ENCODE measurements around the gene P2RX7.
"Not testable (repeated sequence)": the region's sequence is repeated elsewhere in the genome, so short reads cannot be mapped to it uniquely, and the experiment has no call there.

Gene P2RX7

DNA sequence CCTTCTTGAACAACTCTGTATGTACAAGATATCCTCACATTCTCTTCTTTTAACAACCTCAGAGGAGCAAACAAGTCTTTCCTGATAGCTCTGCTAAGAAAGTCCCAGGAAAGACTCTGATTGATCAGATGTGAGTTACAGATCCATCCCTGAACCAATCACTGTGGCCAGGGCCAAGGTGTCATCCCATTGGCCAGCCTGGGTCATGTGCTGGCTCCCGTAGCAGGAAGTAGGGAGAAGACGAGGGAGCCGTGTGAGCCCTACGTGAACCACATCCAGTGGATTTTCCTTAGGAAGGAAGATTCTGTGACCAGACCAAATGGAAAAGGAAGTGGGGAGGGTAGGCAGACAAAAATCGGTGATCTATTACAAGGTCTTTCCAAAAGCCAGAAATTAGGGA is 5.6 kb downstream of the P2RX7 start:
- no peak for DNase-seq

DNA sequence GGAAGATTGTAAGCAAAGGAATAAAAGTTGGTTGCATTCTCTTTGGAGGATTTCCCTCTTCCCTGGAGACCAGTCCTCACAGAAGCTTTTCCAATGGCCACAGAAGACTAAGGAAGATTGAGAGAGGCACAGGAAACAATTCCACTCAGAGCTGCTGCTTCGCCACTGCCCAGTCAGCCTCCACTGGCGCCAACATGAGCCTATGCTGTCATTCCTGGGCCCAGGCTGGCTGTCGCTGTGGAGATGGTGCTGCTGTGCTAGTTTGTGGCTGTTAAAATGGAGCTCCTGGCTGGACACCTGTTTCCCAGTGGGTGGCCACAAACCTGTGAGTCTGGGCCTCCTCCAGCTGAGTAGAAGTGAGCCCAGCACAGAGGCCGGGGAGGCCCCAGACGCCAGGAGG is 6.6 kb downstream of the P2RX7 start:
- DNase-seq = no peak

DNA sequence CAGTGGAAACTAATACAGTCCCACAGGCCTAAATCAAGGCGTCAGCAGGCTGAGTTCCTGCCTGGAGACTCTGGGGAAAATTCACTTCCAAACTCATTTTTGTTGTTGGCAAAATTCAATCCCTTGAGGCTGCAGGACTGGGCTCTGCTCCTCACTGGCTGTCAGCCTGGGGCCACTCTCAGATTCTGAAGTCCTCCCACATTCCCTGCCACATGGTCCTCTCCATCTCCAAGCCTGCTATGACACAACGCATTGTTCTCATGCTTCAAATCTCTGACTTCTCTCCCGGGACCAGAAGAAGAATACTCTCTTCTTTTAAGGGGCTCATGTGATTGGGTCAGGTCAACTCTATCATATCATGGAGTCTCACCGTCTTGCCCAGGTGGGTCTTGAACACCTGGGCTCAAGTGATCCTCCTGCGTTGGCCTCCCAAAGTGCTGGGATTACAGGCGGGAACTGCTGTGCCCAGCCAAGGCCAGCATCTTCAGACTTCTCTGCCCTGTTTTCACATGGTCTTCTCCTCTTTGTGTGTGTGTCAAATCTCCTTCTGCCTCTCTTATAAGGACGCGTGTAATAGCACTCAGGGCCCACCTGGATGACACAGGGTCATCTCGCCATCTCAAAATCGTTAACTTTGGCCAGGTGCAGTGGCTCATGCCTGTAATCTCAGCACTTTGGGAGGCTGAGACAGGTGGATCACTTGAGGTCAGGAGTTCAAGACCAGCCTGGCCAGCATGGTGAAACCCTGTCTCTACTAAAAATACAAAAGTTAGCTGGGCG is 9.7 kb downstream of the P2RX7 start:
- DNase-seq = no peak

DNA sequence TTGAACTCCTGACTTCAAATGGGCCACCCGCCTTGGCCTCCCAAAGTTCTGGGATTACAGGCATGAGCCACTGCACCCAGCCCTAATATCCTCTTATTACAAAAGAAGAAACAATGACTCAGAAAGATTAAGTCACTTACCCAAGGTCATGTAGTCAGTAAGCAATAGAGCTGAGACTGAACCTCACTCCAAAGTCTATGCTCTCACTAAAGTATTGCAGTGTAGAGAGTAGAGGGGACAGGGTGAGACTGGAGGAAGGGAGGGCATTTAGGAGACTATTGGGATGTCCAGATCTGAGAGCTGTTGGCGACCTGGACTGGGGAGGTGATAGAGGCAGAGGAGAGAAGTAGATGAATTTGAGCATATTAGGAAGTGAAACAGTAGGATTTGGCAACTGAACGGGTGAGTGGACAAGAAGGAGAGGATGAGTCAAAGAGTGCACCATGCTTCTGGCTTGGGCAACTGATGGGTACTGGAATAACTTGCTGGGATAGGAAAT is 11.8 kb downstream of the P2RX7 start:
- DNase-seq = no peak

DNA sequence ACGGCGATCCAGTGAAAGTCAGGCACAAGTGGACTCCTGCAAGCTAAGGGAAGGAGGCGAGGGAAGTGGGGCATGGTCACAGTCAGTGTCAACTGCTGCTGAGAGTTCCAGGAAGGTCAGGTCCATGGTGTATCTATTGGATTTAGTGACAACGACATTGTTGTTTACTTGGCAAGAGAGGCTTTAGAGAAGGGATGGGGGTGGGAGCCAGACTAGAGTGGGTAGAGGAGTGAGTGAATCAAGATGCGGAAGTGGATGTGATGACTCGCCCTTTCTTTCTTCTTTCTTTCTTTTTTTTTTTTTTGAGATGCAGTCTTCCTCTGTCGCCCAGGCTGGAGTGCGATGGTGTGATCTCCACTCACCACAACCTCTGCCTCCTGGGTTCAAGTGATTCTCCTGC is 12.5 kb downstream of the P2RX7 start:
- no peak for DNase-seq

DNA sequence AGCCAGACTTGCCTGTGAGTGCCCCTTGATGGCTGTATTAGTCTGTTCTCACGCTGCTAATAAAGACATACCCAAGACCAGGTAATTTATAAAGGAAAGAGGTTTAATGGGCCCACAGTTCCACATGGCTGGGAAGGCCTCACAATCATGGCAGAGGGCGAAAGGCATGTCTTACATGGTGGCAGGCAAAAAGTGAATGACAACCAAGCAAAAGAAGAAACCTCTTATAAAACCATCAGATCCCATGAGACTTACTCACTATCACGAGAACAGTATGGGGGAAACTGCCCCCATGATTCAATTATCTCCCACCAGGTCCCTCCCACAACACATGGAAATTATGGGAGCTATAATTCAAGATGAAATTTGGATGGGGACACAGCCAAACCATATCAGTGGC is 16.6 kb downstream of the P2RX7 start:
- not testable (repeated sequence) for DNase-seq

DNA sequence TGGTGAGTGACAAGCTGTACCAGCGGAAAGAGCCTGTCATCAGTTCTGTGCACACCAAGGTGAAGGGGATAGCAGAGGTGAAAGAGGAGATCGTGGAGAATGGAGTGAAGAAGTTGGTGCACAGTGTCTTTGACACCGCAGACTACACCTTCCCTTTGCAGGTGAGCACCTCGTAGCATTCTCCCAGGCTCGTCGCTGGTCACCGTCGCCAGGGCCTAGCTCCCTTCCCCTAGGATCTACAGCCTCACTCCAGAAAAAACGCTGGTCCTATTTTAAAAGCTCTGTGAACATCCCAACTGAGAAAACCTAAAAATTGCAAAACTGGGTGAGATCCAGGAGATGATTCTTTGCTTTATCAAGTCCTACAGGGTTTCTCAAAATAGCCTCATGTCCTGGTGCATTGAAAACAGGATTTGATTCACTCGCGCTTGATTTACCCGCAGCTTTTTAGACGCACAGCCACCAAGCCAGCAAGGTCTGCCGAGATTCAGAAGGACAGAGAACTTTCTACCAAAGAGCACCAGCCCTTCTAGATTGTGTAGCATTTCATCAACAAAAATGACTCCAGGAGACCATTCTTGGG is 22.2 kb downstream of the P2RX7 start:
- no peak for DNase-seq

DNA sequence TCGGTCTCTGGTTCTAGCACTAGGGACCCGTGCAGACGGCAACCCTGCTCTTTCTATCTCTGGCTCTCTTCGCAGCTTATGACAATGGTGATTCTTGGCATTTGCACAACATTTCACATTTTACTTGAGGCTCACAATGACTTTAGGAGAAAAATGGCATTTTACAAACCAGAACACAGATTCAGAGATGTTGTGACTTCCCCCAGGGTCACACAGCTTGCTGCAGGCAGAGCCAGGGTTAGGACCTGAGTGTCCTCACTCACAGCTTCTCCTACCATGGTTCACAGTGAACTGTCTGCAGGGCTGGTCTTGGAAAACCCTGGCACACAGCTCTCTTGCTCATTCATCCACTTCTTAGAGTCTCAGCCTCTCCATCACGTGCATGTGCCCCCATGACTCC is 23.7 kb downstream of the P2RX7 start:
- no peak for DNase-seq

DNA sequence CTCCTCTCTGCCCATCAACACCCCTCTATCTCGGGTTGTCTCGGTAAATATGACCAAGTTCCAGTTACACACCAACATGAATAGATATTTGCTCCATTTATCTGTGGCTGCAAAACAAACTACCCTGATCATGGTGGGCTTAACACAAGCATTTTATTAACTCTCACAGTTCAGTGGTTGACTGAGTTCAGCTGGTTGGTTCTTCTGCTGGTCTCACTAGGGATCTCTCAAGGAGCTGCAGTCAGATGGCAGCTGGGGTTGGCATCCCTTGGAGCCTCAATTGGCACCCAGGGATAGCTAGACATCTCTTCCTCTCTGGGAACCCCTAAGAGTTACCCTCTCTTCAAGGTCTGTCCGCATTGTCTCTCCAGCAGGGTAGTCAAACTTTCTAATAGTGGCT is 25.4 kb downstream of the P2RX7 start:
- DNase-seq = no peak

DNA sequence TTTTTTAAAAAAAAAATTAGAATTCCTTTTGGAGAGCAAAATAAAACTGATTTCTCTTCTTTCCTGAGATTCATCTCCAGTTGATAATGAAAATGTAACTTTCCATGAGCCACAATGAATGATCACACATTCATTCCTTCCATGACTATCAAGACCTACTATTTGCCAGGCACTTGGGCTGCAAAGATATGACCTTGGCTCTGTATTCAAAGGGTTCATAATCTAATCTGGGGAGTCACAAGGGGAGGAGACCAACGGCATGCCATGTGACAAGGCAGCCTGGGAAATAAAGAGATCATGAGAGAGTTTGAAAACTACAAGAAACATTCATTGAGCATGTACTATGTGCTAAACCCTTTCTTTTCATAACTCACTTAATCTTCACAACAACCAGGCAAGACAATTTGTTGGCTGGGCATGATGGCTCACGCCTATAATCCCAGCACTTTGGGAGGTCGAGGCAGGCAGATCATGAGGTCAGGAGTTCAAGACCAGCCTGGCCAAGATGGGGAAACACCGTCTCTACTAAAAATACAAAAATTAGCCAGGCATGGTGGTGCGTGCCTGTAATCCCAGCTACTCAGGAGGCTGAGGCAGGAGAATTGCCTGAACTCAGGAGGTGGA is 26.2 kb downstream of the P2RX7 start:
- not testable (repeated sequence) for DNase-seq

DNA sequence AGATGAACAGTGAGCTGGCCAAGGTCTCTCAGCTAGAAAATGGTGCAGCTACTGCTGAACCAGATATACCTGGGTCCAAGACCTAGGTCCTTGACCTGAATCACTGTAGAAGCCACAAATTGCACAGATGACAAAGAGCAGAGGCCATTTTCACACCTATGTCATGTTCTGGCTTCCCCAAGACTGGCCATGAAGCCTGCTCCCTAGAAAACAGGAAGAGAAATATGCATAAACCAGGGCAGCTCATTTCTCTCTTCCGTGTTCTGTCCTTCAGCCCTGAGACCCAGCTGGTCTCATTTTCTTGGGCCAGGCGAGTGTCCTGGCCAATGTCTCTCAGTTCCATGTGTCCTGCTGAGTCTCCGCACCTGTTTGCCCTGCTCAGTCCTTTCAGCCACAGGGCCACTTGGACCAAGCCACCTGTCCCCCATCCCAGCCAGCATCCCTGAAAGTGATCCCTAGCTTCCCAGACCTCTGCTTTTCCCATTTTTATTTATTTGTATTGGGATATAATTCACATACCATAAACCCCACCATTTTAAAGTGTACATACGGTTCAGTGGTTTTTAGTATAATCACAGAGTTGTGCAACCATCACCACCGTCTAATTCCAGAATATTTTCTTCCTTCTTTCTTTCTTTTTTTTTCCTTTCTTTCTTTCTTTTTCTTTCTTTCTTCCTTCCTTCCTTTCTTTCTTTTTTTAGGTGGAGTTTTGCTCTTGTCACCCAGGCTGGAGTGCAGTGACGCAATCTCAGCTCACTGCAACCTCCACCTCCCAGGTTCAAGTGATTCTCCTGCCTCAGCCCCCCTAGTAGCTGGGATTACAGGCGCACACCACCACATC is 27.0 kb downstream of the P2RX7 start:
- no peak for DNase-seq

DNA sequence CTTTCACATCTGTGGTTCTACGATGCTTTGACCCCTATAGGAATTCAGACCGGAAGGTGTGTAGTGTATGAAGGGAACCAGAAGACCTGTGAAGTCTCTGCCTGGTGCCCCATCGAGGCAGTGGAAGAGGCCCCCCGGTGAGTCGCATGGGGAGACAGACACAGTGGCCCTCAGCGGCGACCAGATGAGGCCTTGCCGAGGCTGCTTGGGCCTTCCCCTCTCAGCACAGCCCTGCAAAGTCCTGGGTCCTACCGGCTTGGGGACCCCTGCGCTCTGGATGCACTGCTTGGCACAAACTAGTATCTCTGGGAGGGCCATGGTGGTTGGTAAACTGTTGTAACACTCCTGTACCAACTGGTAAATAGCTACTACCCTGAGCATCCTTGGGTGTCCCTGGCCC is 29.7 kb downstream of the P2RX7 start:
- no peak for DNase-seq

DNA sequence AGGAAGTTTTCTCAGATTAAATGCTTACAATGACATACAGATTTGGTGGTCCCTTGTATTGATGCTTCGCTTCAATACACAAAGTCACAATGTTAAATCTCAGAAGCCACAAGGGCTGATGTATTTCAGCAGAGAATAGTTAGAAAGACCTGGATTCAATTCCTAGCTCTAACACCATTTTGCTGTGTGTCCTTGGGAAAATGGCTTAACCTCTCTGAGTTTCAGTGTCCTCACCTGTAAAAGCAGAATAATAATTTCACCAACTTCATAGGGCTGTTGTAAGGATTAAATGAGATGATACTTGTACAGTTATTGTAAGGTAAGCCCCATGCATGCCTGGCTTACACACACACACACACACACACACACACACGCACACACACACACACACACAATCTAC is 30.3 kb downstream of the P2RX7 start:
- no peak for DNase-seq

DNA sequence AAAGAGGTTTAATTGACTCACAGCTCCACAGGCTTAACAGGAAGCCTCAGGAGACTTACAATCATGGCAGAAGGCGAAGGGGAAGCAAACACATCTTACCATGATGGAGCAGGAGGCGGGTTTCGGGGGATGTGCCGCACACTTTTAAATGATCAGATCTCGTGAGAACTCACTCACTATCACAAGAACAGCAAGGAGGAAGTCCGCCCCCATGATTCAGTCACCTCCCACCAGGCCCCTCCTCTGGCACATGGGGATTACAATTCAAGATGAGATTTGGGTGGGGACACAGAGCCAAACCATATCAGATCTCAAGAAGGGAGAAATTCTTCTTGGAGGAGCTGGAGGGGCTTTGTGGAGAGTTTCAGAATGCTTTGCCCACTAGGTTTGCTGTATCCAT is 32.2 kb downstream of the P2RX7 start:
- DNase-seq = not testable (repeated sequence)

DNA sequence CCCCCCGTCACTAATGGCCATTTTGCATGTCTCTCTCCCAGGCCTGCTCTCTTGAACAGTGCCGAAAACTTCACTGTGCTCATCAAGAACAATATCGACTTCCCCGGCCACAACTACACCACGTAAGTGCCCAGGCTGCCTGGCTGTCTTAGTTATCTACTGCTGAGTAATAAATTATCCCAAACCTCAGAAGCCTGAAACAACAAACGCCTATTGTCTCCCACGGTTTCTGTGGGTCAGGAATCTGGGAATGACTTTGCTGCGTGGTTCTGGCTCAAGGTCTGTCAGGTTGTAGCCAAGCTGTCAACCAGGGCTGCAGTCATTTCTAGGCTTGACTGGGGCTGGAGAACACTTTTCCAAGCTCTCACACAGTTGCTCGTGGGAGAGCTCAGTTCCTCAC is 32.6 kb downstream of the P2RX7 start:
- no peak for DNase-seq

DNA sequence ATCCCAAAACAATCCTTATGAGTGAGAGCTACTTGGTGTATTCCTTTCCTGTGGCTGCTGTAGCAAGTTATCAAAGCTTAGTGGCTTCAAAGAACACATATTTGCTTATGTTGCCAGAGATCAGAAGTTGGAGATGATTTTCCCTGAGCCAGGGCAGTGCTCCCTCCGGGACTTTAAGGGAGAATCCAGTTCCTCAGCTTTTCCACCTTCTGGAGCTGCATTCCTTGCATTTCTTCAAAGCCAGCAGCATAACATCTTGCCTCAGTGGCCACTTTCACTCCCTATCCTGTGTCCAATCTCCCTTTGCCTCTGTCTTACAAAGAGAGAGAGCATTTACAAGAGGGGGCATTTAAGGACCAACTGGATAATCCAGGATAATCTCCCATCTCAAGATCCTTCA is 33.7 kb downstream of the P2RX7 start:
- no peak for DNase-seq

DNA sequence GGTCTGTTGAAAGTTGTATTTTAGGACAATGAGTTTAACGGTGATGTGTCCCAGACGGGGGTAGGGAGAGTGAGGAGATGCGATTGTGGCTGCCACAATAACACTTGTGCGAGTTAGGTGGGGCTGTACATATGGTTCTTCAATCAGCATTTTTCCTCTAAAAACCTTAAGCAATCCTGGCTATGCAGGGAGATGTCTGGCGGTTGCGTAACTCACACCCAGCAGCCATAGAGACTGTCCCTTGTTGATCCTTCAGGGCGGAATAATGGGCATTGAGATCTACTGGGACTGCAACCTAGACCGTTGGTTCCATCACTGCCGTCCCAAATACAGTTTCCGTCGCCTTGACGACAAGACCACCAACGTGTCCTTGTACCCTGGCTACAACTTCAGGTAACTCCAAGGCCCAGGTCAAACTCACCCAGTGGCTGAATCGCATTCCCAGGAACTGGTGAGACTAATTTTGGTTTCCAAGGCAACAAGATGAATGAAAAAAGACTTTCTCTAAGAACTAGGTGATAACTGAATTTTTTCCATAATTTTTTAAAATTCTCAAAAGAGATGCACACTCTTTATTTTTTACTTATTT is 34.6 kb downstream of the P2RX7 start:
- DNase-seq = no peak

DNA sequence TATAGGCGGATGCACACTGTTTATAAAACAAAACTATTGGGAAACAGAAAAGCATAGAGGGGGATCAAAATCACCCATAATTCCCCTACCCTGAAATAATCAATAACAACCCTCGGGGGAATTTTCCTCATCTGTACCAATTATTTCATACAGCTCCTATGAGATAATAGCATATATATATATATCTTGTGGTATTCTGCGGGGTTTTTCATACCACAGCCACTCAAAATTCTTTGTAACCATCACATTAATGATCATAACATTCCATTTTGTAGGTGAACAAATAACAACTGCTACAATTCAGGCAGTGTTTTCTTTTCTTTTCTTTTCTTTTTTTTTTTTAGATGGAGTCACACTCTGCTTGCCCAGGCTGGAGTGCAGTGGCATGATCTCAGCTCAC is 35.3 kb downstream of the P2RX7 start:
- no peak for DNase-seq

DNA sequence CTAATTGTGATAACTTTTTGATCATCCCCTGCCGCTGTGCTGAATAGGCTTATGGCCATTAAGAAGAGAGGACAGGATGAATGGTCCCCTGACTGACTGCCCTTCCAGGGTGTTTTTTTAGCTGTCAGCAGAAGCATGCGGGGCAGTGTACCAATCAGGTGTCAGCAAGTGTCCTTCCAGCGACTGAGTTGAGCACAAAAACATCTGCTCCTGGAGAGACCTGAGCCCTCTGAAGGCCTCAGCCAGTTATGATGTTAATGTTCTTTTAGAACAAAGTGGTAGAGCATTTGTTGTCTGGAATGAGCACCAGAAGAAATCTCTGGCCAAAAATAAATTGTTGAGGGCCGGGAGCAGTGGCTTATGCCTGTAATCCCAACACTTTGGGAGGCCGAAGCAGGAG is 37.5 kb downstream of the P2RX7 start:
- DNase-seq = no peak

DNA sequence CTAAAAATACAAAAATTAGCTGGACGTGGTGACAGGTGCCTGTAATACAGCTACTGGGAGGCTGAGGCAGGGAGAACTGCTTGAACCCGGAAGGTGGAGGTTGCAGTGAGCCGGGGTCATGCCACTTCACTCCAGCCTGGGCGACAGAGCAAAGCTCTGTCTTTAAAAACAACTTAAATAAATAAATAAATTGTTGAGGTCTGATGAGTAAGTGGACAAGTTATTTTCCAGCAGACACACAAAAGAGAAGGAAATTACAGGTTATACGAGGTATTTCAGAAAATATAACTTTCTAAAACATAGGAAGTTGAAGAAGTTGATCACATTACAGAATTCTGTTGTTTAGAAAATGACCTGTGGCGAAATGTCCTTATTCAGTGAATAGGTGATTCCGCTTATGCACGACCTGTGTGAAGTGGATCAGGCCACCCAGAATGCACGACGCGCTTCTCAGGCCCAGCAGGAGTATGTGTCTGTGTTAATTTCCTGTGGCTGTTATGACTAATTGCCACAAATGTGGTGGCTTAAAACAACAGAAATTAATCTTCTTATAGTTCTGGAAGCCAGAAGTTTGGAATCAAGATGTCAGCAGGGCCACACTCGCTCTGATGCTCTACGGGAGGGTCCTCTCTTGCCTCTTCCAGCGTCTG is 38.1 kb downstream of the P2RX7 start:
- DNase-seq = no peak

DNA sequence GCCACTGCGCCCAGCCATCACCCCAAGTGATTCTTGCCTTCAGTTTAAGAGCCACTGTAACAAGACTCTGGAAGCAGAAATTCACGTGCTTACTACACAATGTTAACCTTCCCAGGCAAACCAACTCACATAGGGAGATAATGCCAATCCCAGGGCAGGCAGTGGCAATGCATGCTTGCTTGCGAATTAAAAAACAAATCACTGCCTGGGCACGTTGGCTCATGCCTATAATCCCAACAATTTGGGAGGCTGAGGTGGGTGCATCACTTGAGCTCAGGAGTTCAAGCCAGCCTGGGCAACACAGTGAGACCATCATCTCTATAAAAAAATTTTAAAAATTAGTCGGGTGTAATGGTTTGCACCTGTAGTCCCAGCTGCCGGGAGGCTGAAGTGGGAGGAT is 39.5 kb downstream of the P2RX7 start:
- no peak for DNase-seq

DNA sequence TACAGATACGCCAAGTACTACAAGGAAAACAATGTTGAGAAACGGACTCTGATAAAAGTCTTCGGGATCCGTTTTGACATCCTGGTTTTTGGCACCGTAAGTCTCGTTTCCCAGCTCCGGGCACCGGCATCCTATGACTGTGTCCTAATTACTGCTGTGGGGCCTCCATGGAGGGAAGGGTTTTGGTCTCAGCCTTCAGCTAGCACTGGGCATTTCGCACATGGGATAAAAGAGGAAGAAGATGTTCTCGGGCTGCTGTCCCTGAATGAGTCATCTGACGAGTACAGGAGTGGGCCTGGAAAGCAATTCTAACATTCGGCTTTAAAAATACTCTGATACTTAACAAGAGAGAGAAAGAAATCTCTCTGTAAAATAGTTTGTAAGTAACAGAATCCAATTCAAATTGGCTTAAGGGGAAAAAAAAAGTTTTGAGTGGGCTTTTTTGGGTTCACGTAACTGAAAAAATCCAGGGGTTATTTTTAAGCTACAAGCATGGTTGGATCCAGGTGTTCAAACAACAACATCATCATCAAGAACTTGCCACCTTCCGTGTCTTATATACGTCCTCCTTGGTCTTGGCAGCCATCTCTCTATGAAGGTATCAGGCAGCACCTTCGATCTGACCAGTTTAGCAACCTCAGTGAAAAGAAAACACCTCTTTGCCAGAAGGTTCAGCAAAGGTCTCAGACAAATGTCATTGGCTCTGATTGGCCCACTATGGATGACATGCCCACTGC is 42.9 kb downstream of the P2RX7 start:
- no peak for DNase-seq
